A549 (cell line): ENCODE data around the gene SERTAD1. TPM values are rescaled to one million over a fixed set of nuclear protein-coding genes. Genes with fewer than 3 reads are reported as not detected.
A peak's percentile ranks its signal among the peaks of the same experiment; 100 is the strongest.

Source experiments
- ATAC-seq, 2 experiments: fragments of 200-7000 bp in 1 of 2; fragments of >200 bp in 1 of 2; cut with Nextera tagmentation in 1 of 2; cut with Tn5 transposase in 1 of 2; 3 replicates each; pipeline versions ENCODE4 v1.8.0 to v1.9.1; 2018 to 2020; ENCODE audit warnings: mild to moderate bottlenecking in 1 of 2, moderate library complexity in 1 of 2
- CTCF ChIA-PET: fragments of 300-600 bp; sonication (Branson Sonifier 250); formaldehyde crosslinking; extraction: SDS; loops from one replicate; lab custom pipeline; 2021; ENCODE audit warnings: antibody characterized with exemption, inconsistent platforms; lab: Yijun Ruan, JAX
- POLR2A ChIA-PET: fragments of 350-600 bp; formaldehyde crosslinking; extraction: SDS; loops from one replicate; lab custom pipeline; 2021; ENCODE audit warnings: antibody characterized with exemption, inconsistent platforms; lab: Yijun Ruan, JAX
- DNase-seq, 2 experiments: peaks; one replicate each; pipeline versions ENCODE4 v3.0.0 to v3.0.0-alpha.2; 2011 to 2016; ENCODE audit warnings: low read depth in 1 of 2, low spot score in 1 of 2
- FAIRE-seq: peaks from 2 replicates; lab custom pipeline; 2011; peaks lifted over from hg19 to GRCh38; lab: Jason Lieb, UNC
- H3K27ac ChIP-seq, 2 experiments: fragments of >200 bp; sonication (Bioruptor Twin); formaldehyde crosslinking; 3 replicates each; pipeline ENCODE4 v1.5.1; 2016 to 2017
- H3K4me1 ChIP-seq: fragments of >200 bp; sonication (Bioruptor Twin); formaldehyde crosslinking; 3 replicates; pipeline ENCODE4 v1.6.1; 2016
- H3K4me2 ChIP-seq: fragments of >200 bp; sonication (Bioruptor Twin); formaldehyde crosslinking; 3 replicates; pipeline ENCODE4 v1.6.1; 2016
- H3K4me3 ChIP-seq: fragments of >200 bp; sonication (Bioruptor Twin); formaldehyde crosslinking; 3 replicates; pipeline ENCODE4 v1.5.1; 2016
- H3K9me3 ChIP-seq: fragments of >200 bp; sonication (Bioruptor Twin); formaldehyde crosslinking; 3 replicates; pipeline ENCODE4 v1.6.1; 2016
- ATOH8 ChIP-seq: fragments of 250-450 bp; sonication (Bioruptor Pico); IDR thresholded peaks from 2 replicates; pipeline ENCODE4 v1.5.0; 2020; ENCODE audit warnings: low read depth, mild to moderate bottlenecking, moderate library complexity
- BCL3 ChIP-seq: fragments of >200 bp; sonication (Bioruptor Twin); formaldehyde crosslinking; IDR thresholded peaks from 3 replicates; pipeline ENCODE4 v1.6.1; 2016
- BHLHE40 ChIP-seq: IDR thresholded peaks from 2 replicates; pipeline ENCODE4 v1.6.1; 2012; ENCODE audit warnings: low read depth, low read length, inconsistent platforms
- CHD2 ChIP-seq: fragments of 150-350 bp; IDR thresholded peaks from 2 replicates; pipeline ENCODE4 v1.6.1; 2014; ENCODE audit warnings: low read length; ENCODE audit not compliant: partially characterized antibody
- CTCF ChIP-seq: fragments of >200 bp; sonication (Bioruptor Twin); formaldehyde crosslinking; IDR thresholded peaks from 3 replicates; pipeline ENCODE4 v1.5.1; 2016
- E2F6 ChIP-seq: IDR thresholded peaks from 2 replicates; pipeline ENCODE4 v1.6.1; 2012; ENCODE audit warnings: low read depth, borderline replicate concordance
- FOSL2 ChIP-seq, 2 experiments: fragments of 450-650 bp in 1 of 2; fragments of >200 bp in 1 of 2; sonication (Bioruptor Twin) in 1 of 2; formaldehyde crosslinking; IDR thresholded peaks; 2 replicates each; pipeline versions ENCODE4 v1.5.0 to v1.6.1; 2016 to 2020; ENCODE audit warnings: mild to moderate bottlenecking in 1 of 2, moderate library complexity in 1 of 2
- HMGXB4 ChIP-seq: fragments of 250-450 bp; sonication (Bioruptor Pico); IDR thresholded peaks from 2 replicates; pipeline ENCODE4 v1.5.0; 2021; ENCODE audit warnings: mild to moderate bottlenecking, moderate library complexity, borderline replicate concordance
- HOXA7 ChIP-seq: fragments of 250-450 bp; sonication (Bioruptor Pico); IDR thresholded peaks from 2 replicates; pipeline ENCODE4 v1.5.0; 2020; ENCODE audit warnings: mild to moderate bottlenecking, moderate library complexity
- KDM5A ChIP-seq: fragments of 200-600 bp; sonication (generic); IDR thresholded peaks from 2 replicates; pipeline ENCODE4 v1.6.1; 2016; ENCODE audit warnings: antibody characterized with exemption, mild to moderate bottlenecking
- MAX ChIP-seq: IDR thresholded peaks from 2 replicates; pipeline ENCODE4 v1.6.1; 2012
- MAZ ChIP-seq: fragments of 150-350 bp; IDR thresholded peaks from 2 replicates; pipeline ENCODE4 v1.6.1; 2014; ENCODE audit warnings: antibody characterized with exemption, low read depth, low read length, borderline replicate concordance
- MYC ChIP-seq: IDR thresholded peaks from 2 replicates; pipeline ENCODE4 v1.6.1; 2012; ENCODE audit warnings: mild to moderate bottlenecking, inconsistent platforms, low read length, improper control_type of control experiment, borderline replicate concordance
- PHF8 ChIP-seq: fragments of 200-600 bp; sonication (generic); IDR thresholded peaks from 2 replicates; pipeline ENCODE4 v1.6.1; 2016; ENCODE audit warnings: low read depth, mild to moderate bottlenecking, antibody characterized with exemption, moderate library complexity, borderline replicate concordance
- POLR2A ChIP-seq: IDR thresholded peaks from 2 replicates; pipeline ENCODE4 v1.6.1; 2012; ENCODE audit warnings: mild to moderate bottlenecking, low read length
- RAD21 ChIP-seq, 2 experiments: fragments of >200 bp in 1 of 2; sonication (Bioruptor Twin) in 1 of 2; formaldehyde crosslinking in 1 of 2; IDR thresholded peaks in 1 of 2; conservative IDR thresholded peaks in 1 of 2; 2 replicates in 1 of 2; 3 replicates in 1 of 2; pipeline ENCODE4 v1.6.1; 2012 to 2018; ENCODE audit warnings: inconsistent platforms in 1 of 2
- RARB ChIP-seq: fragments of 250-450 bp; sonication (Bioruptor Pico); IDR thresholded peaks from 2 replicates; pipeline ENCODE4 v1.8.0; 2021; ENCODE audit warnings: mild to moderate bottlenecking, moderate library complexity
- RCOR1 ChIP-seq: fragments of 150-350 bp; IDR thresholded peaks from 2 replicates; pipeline ENCODE4 v1.6.1; 2014; ENCODE audit warnings: antibody characterized with exemption, low read length, low read depth
- REST ChIP-seq: fragments of 200-600 bp; sonication (generic); IDR thresholded peaks from 2 replicates; pipeline ENCODE4 v1.6.1; 2016; ENCODE audit warnings: antibody characterized with exemption, mild to moderate bottlenecking, moderate library complexity
- SMC3 ChIP-seq: fragments of >200 bp; sonication (Bioruptor Twin); formaldehyde crosslinking; IDR thresholded peaks from 3 replicates; pipeline ENCODE4 v1.6.1; 2018; ENCODE audit warnings: inconsistent platforms
- TP53 ChIP-seq: fragments of 250-450 bp; sonication (Bioruptor Pico); IDR thresholded peaks from 2 replicates; pipeline ENCODE4 v1.5.0; 2021; ENCODE audit warnings: mild to moderate bottlenecking, moderate library complexity
- USF2 ChIP-seq: fragments of 450-650 bp; IDR thresholded peaks from 2 replicates; pipeline ENCODE4 v1.6.1; 2014; ENCODE audit warnings: antibody characterized with exemption
- ZFP36 ChIP-seq: fragments of 450-650 bp; IDR thresholded peaks from 2 replicates; pipeline ENCODE4 v1.6.1; 2014; ENCODE audit warnings: borderline replicate concordance; ENCODE audit not compliant: partially characterized antibody
- WGBS: methylation state at CpG from one replicate; pipeline ENCODE4 v1.1.6; 2017; ENCODE audit errors: missing lambda C conversion rate; 5-methylcytosine and 5-hydroxymethylcytosine counted together
- polyA minus RNA-seq: library from RNA; depleted of rRNA, polyadenylated mRNA; stranded (reverse); fragments of >200 nt; gene quantifications from 2 replicates; pipeline ENCODE4 v1.2.3, GENCODE V29; 2011; rRNA and poly(A)+ RNA removed
- polyA plus RNA-seq, 4 experiments: library from polyadenylated mRNA; depleted of rRNA in 3 of 4; stranded (reverse); fragments of >200 nt; fragmentation: RNase III in 1 of 4; extraction: RNeasy Plus Mini Kit Qiagen cat#74134 plus additional on column Dnase treatment in 1 of 4; gene quantifications; 2 replicates in 3 of 4; 3 replicates in 1 of 4; pipeline ENCODE4 v1.2.3, GENCODE V29; 2011 to 2017

The SERTAD1 gene
- polyA plus RNA-seq (2011; rRNA removed) = 10.0 and 10.7 TPM in 2 replicates
- 30.9 and 31.2 TPM in 2 replicates for polyA plus RNA-seq (2012; cell fraction: cytosol; rRNA removed)
- 21.4 and 24.8 TPM in 2 replicates for polyA plus RNA-seq (2012; cell fraction: nucleus; rRNA removed)
- polyA plus RNA-seq (2017; fragmentation: RNase III; extraction: RNeasy Plus Mini Kit Qiagen cat#74134 plus additional on column Dnase treatment) = 12.5 to 14.9 TPM (median 13.6 TPM) in 3 replicates
- 4.6 and 4.7 TPM in 2 replicates for polyA minus RNA-seq

- Histone ChIP-seq H3K4me1 (peaks cover 25% of the 10 kb centered on the region), H3K4me2 (peak within 1 kb of the TSS; percentile 98), H3K4me3 (peak within 1 kb of the TSS; percentile 66), H3K27ac (peak within 1 kb of the TSS; percentile 93 to 94), H3K9me3 (no peaks in the 10 kb centered on the region)
- WGBS = under 1% methylated on average over 54 of the region's 75 CpGs
- FAIRE-seq = peak; percentile 100
- peak; percentile 78 to 85 for ATAC-seq
- peak; percentile 100 for DNase-seq
- ChIA-PET POLR2A (interaction anchor here (0.5 to 5.8 kb wide), 44 partner anchors 9 to 990 kb away, joined by 3 to 208 read pairs (median 4); partner anchors contain the start of genes ACTMAP, BLVRB, C19orf47 and PLD3), CTCF (interaction anchor here (0.7 to 46.6 kb wide), 26 partner anchors 2 to 221 kb away, joined by 3 to 950 read pairs (median 4); partner anchors contain the start of genes BLVRB, PRX, SERTAD1 and SERTAD3)
- peak; percentile 50 for TF ChIP-seq CHD2
- peak; percentile 11 to 73; a peak in 4 of 5 replicates for TF ChIP-seq RAD21 (conservative IDR thresholded peaks at IDR 0.05 in 1 of 2, IDR thresholded peaks at IDR 0.05 in 1 of 2)
- peak; percentile 85 for TF ChIP-seq FOSL2 (IDR thresholded peaks at IDR 0.05)
- TF ChIP-seq FOSL2 (CRISPR knock-in tag; IDR thresholded peaks at IDR 0.05) = peak; percentile 100
- peak; percentile 63; the same call in 1 of the 2 replicates for TF ChIP-seq PHF8
- TF ChIP-seq BHLHE40 = peak; percentile 40; the same call in 1 of the 2 replicates
- TF ChIP-seq BCL3 = peak; percentile 99
- peak; percentile 85 for TF ChIP-seq SMC3
- TF ChIP-seq REST = peak; percentile 74
- TF ChIP-seq HMGXB4 (CRISPR knock-in tag) = peak; percentile 98
- TF ChIP-seq USF2 = no peak
- 0 out of 2 replicates have a peak, but pooled peaks have one; percentile 25 for TF ChIP-seq TP53
- TF ChIP-seq KDM5A = 0 out of 2 replicates have a peak, but pooled peaks have one; percentile 31
- 0 out of 2 replicates have a peak, but pooled peaks have one; percentile 77 for TF ChIP-seq MAZ
- no peak for TF ChIP-seq RARB
- TF ChIP-seq ATOH8 = no peak
- peak; percentile 99 for TF ChIP-seq POLR2A
- no peak for TF ChIP-seq ZFP36
- peak; percentile 85; the same call in 1 of the 2 replicates for TF ChIP-seq MAX
- TF ChIP-seq HOXA7 (CRISPR knock-in tag) = no peak
- TF ChIP-seq RCOR1 = no peak
- TF ChIP-seq CTCF = peak; percentile 100
- 0 out of 2 replicates have a peak, but pooled peaks have one; percentile 13 for TF ChIP-seq E2F6
- 0 out of 2 replicates have a peak, but pooled peaks have one; percentile 39 for TF ChIP-seq MYC
These were observed at the start of gene SERTAD1 for GRCh38 chr19:40425450-40426287. TSS of gene SERTAD1 (minus strand) at chr19:40425992. CDS start at chr19:40423546, 2,446 bp downstream.
